ENCODE data around the gene TSPAN14. TPM values are rescaled to one million over a fixed set of nuclear protein-coding genes. Genes with fewer than 3 reads are reported as not detected.

The TSPAN14 gene
- total and polyA plus RNA-seq, 2 experiments from 2014 or later: 17.9 to 40.7 TPM

- ATAC-seq (no peak), DNase-seq (ENCODE audit: low spot score) (no peak)
- H3K4me3 Mint-ChIP-seq: no peak overlapping the region; the same call in 2 of the 3 replicates
- H3K9me2 ChIP-seq (ENCODE audit: insufficient read depth): 0 out of 2 replicates have a peak, but pooled peaks cover 7% of the 10 kb centered on the region
- TF ChIP-seq, protein P1, sequence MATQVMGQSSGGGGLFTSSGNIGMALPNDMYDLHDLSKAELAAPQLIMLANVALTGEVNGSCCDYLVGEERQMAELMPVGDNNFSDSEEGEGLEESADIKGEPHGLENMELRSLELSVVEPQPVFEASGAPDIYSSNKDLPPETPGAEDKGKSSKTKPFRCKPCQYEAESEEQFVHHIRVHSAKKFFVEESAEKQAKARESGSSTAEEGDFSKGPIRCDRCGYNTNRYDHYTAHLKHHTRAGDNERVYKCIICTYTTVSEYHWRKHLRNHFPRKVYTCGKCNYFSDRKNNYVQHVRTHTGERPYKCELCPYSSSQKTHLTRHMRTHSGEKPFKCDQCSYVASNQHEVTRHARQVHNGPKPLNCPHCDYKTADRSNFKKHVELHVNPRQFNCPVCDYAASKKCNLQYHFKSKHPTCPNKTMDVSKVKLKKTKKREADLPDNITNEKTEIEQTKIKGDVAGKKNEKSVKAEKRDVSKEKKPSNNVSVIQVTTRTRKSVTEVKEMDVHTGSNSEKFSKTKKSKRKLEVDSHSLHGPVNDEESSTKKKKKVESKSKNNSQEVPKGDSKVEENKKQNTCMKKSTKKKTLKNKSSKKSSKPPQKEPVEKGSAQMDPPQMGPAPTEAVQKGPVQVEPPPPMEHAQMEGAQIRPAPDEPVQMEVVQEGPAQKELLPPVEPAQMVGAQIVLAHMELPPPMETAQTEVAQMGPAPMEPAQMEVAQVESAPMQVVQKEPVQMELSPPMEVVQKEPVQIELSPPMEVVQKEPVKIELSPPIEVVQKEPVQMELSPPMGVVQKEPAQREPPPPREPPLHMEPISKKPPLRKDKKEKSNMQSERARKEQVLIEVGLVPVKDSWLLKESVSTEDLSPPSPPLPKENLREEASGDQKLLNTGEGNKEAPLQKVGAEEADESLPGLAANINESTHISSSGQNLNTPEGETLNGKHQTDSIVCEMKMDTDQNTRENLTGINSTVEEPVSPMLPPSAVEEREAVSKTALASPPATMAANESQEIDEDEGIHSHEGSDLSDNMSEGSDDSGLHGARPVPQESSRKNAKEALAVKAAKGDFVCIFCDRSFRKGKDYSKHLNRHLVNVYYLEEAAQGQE (IDR thresholded peaks at IDR 0.05; ENCODE audit: unreplicated experiment): no peak
- TF ChIP-seq NANOG (IDR thresholded peaks at IDR 0.05; ENCODE audit: borderline replicate concordance) (no peak), ZNF462 (CRISPR knock-in tag; IDR thresholded peaks at IDR 0.05) (no peak), STAT1 (IDR thresholded peaks at IDR 0.05; ENCODE audit: unreplicated experiment) (no peak), ZNF331 (CRISPR knock-in tag; IDR thresholded peaks at IDR 0.05; ENCODE audit: low read depth) (no peak), POLR2AphosphoS5 (IDR thresholded peaks at IDR 0.05; ENCODE audit: low read depth) (no peak), JUNB (IDR thresholded peaks at IDR 0.05; ENCODE audit: unreplicated experiment) (no peak), EZH2phosphoT487 (IDR thresholded peaks at IDR 0.05; ENCODE audit: unreplicated experiment) (no peak)
- TF ChIP-seq, protein P2, sequence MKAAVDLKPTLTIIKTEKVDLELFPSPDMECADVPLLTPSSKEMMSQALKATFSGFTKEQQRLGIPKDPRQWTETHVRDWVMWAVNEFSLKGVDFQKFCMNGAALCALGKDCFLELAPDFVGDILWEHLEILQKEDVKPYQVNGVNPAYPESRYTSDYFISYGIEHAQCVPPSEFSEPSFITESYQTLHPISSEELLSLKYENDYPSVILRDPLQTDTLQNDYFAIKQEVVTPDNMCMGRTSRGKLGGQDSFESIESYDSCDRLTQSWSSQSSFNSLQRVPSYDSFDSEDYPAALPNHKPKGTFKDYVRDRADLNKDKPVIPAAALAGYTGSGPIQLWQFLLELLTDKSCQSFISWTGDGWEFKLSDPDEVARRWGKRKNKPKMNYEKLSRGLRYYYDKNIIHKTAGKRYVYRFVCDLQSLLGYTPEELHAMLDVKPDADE (IDR thresholded peaks at IDR 0.05): no peak
- peaks cover 7% of the 10 kb centered on the region for H3K27me3 Mint-ChIP-seq (ENCODE audit: insufficient read depth, low read depth, poor library complexity)
- H3K36me3 Mint-ChIP-seq (ENCODE audit: low read depth): no peaks in the 10 kb centered on the region; the same call in 2 of the 3 replicates
- H3K4me3 ChIP-seq: no peak overlapping the region
- H3K9me3 Mint-ChIP-seq: no peaks in the 10 kb centered on the region
- no peak overlapping the region for H3K27ac ChIP-seq (ENCODE audit: low read depth)
- no peaks in the 10 kb centered on the region for H3F3A ChIP-seq (replicated peaks; ENCODE audit: low read depth)
- H2AFZ ChIP-seq: no peak overlapping the region
- no peaks in the 10 kb centered on the region; the same call in 1 of the 2 replicates for H4K20me1 ChIP-seq (replicated peaks; ENCODE audit: insufficient read depth)
- no peaks in the 10 kb centered on the region for H3K36me3 ChIP-seq (ENCODE audit: insufficient read depth)
- peaks cover 18% of the 10 kb centered on the region for H3K4me1 Mint-ChIP-seq
- H3K79me2 ChIP-seq (replicated peaks; ENCODE audit: insufficient read depth): no peaks in the 10 kb centered on the region
- H3K27me3 ChIP-seq (ENCODE audit: insufficient read depth): peaks cover 5% of the 10 kb centered on the region; the same call in 1 of the 2 replicates
- H3K27ac Mint-ChIP-seq: no peak overlapping the region
- no peaks in the 10 kb centered on the region for H3K4me1 ChIP-seq (ENCODE audit: insufficient read depth)
- H3K4me2 ChIP-seq: no peak overlapping the region
Measured at GRCh38 chr10:80447436-80448190, 6.5 kb upstream of the TSPAN14 start.

Measured in GM23338 (cell line).